H54 (cell line): ENCODE data around the gene SEMA3B.

Experiments
- DNase-seq: peaks from one replicate; pipeline ENCODE4 v3.0.0; 2011; ENCODE audit warnings: low spot score, mixed read lengths; ENCODE audit not compliant: insufficient read length
- FAIRE-seq: peaks from 3 replicates; lab custom pipeline; 2011; peaks lifted over from hg19 to GRCh38; lab: Jason Lieb, UNC
- POLR2A ChIP-seq: IDR thresholded peaks from 2 replicates; pipeline ENCODE4 v1.6.1; 2011; ENCODE audit warnings: low read depth, mild to moderate bottlenecking, low read length

Gene SEMA3B

GRCh38 chr3:50293079-50293801, 24.3 kb downstream of the SEMA3B start:
- no peak for TF ChIP-seq POLR2A
- DNase-seq (no peak), FAIRE-seq (no peak)

- FAIRE-seq = no peak
- no peak for DNase-seq
- TF ChIP-seq POLR2A = no peak
These were observed 25.1 kb downstream of the SEMA3B start for GRCh38 chr3:50294089-50294488.

GRCh38 chr3:50294492-50295403, 25.8 kb downstream of the SEMA3B start:
- FAIRE-seq (no peak), DNase-seq (no peak)
- TF ChIP-seq POLR2A = no peak

- TF ChIP-seq POLR2A = no peak
- no peak for DNase-seq
- no peak for FAIRE-seq
These were observed 26.8 kb downstream of the SEMA3B start for GRCh38 chr3:50295553-50296431.

GRCh38 chr3:50296721-50297383, 27.9 kb downstream of the SEMA3B start:
- DNase-seq = no peak
- FAIRE-seq = no peak
- no peak for TF ChIP-seq POLR2A

- FAIRE-seq = no peak
- TF ChIP-seq POLR2A = no peak
- no peak for DNase-seq
These were observed 28.4 kb downstream of the SEMA3B start for GRCh38 chr3:50297384-50297775.

GRCh38 chr3:50297896-50298725, 29.2 kb downstream of the SEMA3B start:
- TF ChIP-seq POLR2A = no peak
- DNase-seq (no peak), FAIRE-seq (no peak)

GRCh38 chr3:50298836-50299637, 30.1 kb downstream of the SEMA3B start, which contains the start of the genes HYAL3 and NAA80:
Gene HYAL3 (minus strand): TSS chr3:50299405. CDS start chr3:50295602, 3,803 bp downstream.
Gene NAA80 (minus strand): TSS chr3:50299405. CDS start chr3:50297463, 1,942 bp downstream.
- TF ChIP-seq POLR2A = peak; percentile 95
- FAIRE-seq (peak; percentile 67), DNase-seq (peak; percentile 93)

- peak; percentile 29; the same call in 1 of the 2 replicates for TF ChIP-seq POLR2A
- peak; percentile 93 for DNase-seq
- no peak for FAIRE-seq
These were observed 30.6 kb downstream of the SEMA3B start for GRCh38 chr3:50299638-50299928.

GRCh38 chr3:50299929-50300680, 31.2 kb downstream of the SEMA3B start:
- no peak for TF ChIP-seq POLR2A
- FAIRE-seq (no peak), DNase-seq (no peak)
